Neural cell (in vitro differentiated cells): ENCODE measurements around the gene WDR7. TPM values are rescaled to one million over a fixed set of nuclear protein-coding genes. Genes with fewer than 3 reads are reported as not detected.

Experiments
- H2AFZ ChIP-seq: fragments of 200-600, 300-800 bp; sonication (generic), shearing (Covaris generic); 2 replicates; pipeline ENCODE4 v1.6.0; 2014; ENCODE audit warnings: low read depth, mild to moderate bottlenecking, antibody characterized with exemption, low read length, moderate library complexity
- H3F3A ChIP-seq: fragments of 200-600 bp; shearing (Covaris generic); 2 replicates; pipeline ENCODE4 v1.6.1; 2016; ENCODE audit warnings: mild to moderate bottlenecking, moderate library complexity, mixed read lengths, antibody characterized with exemption, low read length; ENCODE audit not compliant: insufficient read depth, poor library complexity, severe bottlenecking
- H3K27ac ChIP-seq: fragments of 200-600, 300-800 bp; sonication (generic), shearing (Covaris generic); 2 replicates; pipeline ENCODE4 v1.5.1; 2014; ENCODE audit warnings: mild to moderate bottlenecking, low read length, moderate library complexity
- H3K27me3 ChIP-seq: fragments of 300-800, 200-600 bp; sonication (generic), shearing (Covaris generic); 2 replicates; pipeline ENCODE4 v1.6.0; 2014; ENCODE audit warnings: mild to moderate bottlenecking, low read depth, low read length, moderate library complexity; ENCODE audit not compliant: insufficient read depth
- H3K36me3 ChIP-seq: fragments of 300-800, 200-600 bp; sonication (generic), shearing (Covaris generic); 2 replicates; pipeline ENCODE4 v1.5.1; 2014; ENCODE audit warnings: mild to moderate bottlenecking, antibody characterized with exemption, low read length, moderate library complexity; ENCODE audit not compliant: insufficient read depth
- H3K4me2 ChIP-seq: fragments of 300-800, 200-600 bp; sonication (generic), shearing (Covaris generic); 2 replicates; pipeline ENCODE4 v1.6.0; 2014; ENCODE audit warnings: mild to moderate bottlenecking, low read length
- H3K4me3 ChIP-seq: fragments of 300-800, 200-600 bp; sonication (generic), shearing (Covaris generic); 2 replicates; pipeline ENCODE4 v1.5.1; 2014; ENCODE audit warnings: mild to moderate bottlenecking, low read length, moderate library complexity
- H3K79me2 ChIP-seq: fragments of 200-600 bp; shearing (Covaris generic); replicated peaks from 2 replicates; pipeline ENCODE4 v1.6.0; 2014; ENCODE audit warnings: mild to moderate bottlenecking, low read length, moderate library complexity; ENCODE audit not compliant: insufficient read depth
- H3K9ac ChIP-seq: fragments of 300-800, 200-600 bp; sonication (generic), shearing (Covaris generic); 2 replicates; pipeline ENCODE4 v1.6.1; 2016; ENCODE audit warnings: mild to moderate bottlenecking, low read length, mixed read lengths
- H3K9me2 ChIP-seq: fragments of 200-600 bp; shearing (Covaris generic); 2 replicates; pipeline ENCODE4 v1.6.1; 2016; ENCODE audit warnings: mild to moderate bottlenecking, low read length, mixed read lengths; ENCODE audit not compliant: insufficient read depth
- H3K9me3 ChIP-seq: fragments of 200-600, 300-800 bp; sonication (generic), shearing (Covaris generic); 2 replicates; pipeline ENCODE4 v1.6.1; 2016; ENCODE audit warnings: mild to moderate bottlenecking, mixed run types, low read length, moderate library complexity, mixed read lengths
- H4K20me1 ChIP-seq: fragments of 200-600 bp; shearing (Covaris generic); 2 replicates; pipeline ENCODE4 v1.6.1; 2016; ENCODE audit warnings: mild to moderate bottlenecking, mixed run types; ENCODE audit not compliant: insufficient read depth
- CTCF ChIP-seq: fragments of 450-650 bp; IDR thresholded peaks from 2 replicates; pipeline ENCODE4 v1.5.1; 2014; ENCODE audit warnings: antibody characterized with exemption, mild to moderate bottlenecking, moderate library complexity; ENCODE audit not compliant: poor library complexity, severe bottlenecking
- EP300 ChIP-seq: fragments of 450-650 bp; conservative IDR thresholded peaks from 2 replicates; pipeline ENCODE4 v1.6.1; 2014; ENCODE audit warnings: antibody characterized with exemption, mild to moderate bottlenecking, moderate library complexity; ENCODE audit not compliant: poor library complexity, severe bottlenecking
- EZH2 ChIP-seq: fragments of 200-600, 300-800 bp; shearing (Covaris generic), sonication (generic); IDR thresholded peaks from 2 replicates; pipeline ENCODE4 v1.6.1; 2014; ENCODE audit warnings: antibody characterized with exemption, low read length, borderline replicate concordance, mild to moderate bottlenecking; ENCODE audit not compliant: insufficient read depth, poor library complexity, severe bottlenecking
- MXI1 ChIP-seq: fragments of 450-650 bp; conservative IDR thresholded peaks from 2 replicates; pipeline ENCODE4 v1.6.1; 2014; ENCODE audit warnings: antibody characterized with exemption, mild to moderate bottlenecking; ENCODE audit not compliant: poor library complexity, severe bottlenecking
- POLR2AphosphoS5 ChIP-seq: IDR thresholded peaks from 2 replicates; pipeline ENCODE4 v1.6.1; 2012
- RAD21 ChIP-seq: fragments of 450-650 bp; conservative IDR thresholded peaks from 2 replicates; pipeline ENCODE4 v1.6.1; 2014; ENCODE audit warnings: antibody characterized with exemption, mild to moderate bottlenecking, moderate library complexity
- REST ChIP-seq: IDR thresholded peaks from 2 replicates; pipeline ENCODE4 v1.6.1; 2012; ENCODE audit warnings: borderline replicate concordance
- SMC3 ChIP-seq: fragments of 450-650 bp; conservative IDR thresholded peaks from 2 replicates; pipeline ENCODE4 v1.6.1; 2014; ENCODE audit warnings: antibody characterized with exemption, mild to moderate bottlenecking, moderate library complexity; ENCODE audit not compliant: poor library complexity
- TAF1 ChIP-seq: IDR thresholded peaks from 2 replicates; pipeline ENCODE4 v1.6.1; 2012; ENCODE audit warnings: low read depth
- polyA plus RNA-seq: library from polyadenylated mRNA; depleted of rRNA; stranded (reverse); fragments of >200 nt; gene quantifications from 2 replicates; pipeline ENCODE4 v1.2.3, GENCODE V29; 2014

Gene WDR7
- polyA plus RNA-seq, 1 donor from 2014 or later: 15.1 TPM

- Histone ChIP-seq H4K20me1 (no peaks in the 10 kb centered on the region), H3K9me3 (no peaks in the 10 kb centered on the region), H3F3A (peaks cover 4% of the 10 kb centered on the region), H3K36me3 (no peaks in the 10 kb centered on the region), H3K4me2 (peak overlapping the region; percentile 22), H3K27me3 (no peaks in the 10 kb centered on the region), H3K79me2 (no peaks in the 10 kb centered on the region), H3K27ac (peak overlapping the region; percentile 74), H3K9me2 (no peaks in the 10 kb centered on the region), H3K9ac (peak overlapping the region; percentile 17), H3K4me3 (no peak overlapping the region), H2AFZ (no peak overlapping the region)
- TF ChIP-seq TAF1 (no peak), EP300 (no peak), REST (no peak), RAD21 (no peak), EZH2 (no peak), MXI1 (no peak), CTCF (no peak), POLR2AphosphoS5 (no peak), SMC3 (no peak)
Observed at GRCh38 chr18:57026316-57026715, 375.2 kb downstream of the WDR7 start.

GRCh38 chr18:57027190-57027708 is 376.1 kb downstream of the WDR7 start:
- Histone ChIP-seq H3K27me3 (no peaks in the 10 kb centered on the region), H3K9me2 (no peaks in the 10 kb centered on the region), H3K4me3 (no peak overlapping the region), H2AFZ (no peak overlapping the region), H4K20me1 (no peaks in the 10 kb centered on the region), H3K79me2 (no peaks in the 10 kb centered on the region), H3K36me3 (no peaks in the 10 kb centered on the region), H3K9ac (no peak overlapping the region), H3F3A (peaks cover 4% of the 10 kb centered on the region), H3K9me3 (no peaks in the 10 kb centered on the region), H3K27ac (no peak overlapping the region), H3K4me2 (no peak overlapping the region)
- TF ChIP-seq RAD21: no peak
- no peak for TF ChIP-seq EP300
- no peak for TF ChIP-seq SMC3
- TF ChIP-seq TAF1: no peak
- TF ChIP-seq CTCF: no peak
- no peak for TF ChIP-seq POLR2AphosphoS5
- TF ChIP-seq EZH2: no peak
- TF ChIP-seq MXI1: no peak
- TF ChIP-seq REST: no peak
